IMR-90 (cell line): ENCODE results near the gene ECPAS.

ENCODE experiments used
- BHLHE40 ChIP-seq: fragments of 150-350 bp; IDR thresholded peaks from 2 replicates; pipeline ENCODE4 v1.6.1; 2016; ENCODE audit warnings: mild to moderate bottlenecking, low read depth, low read length
- FOS ChIP-seq: fragments of 150-350 bp; IDR thresholded peaks from 2 replicates; pipeline ENCODE4 v1.6.1; 2016; ENCODE audit warnings: low read depth, low read length
- MAFK ChIP-seq: IDR thresholded peaks from 2 replicates; pipeline ENCODE4 v1.6.1; 2012; ENCODE audit warnings: low read depth, low read length, improper control_type of control experiment
- MXI1 ChIP-seq: IDR thresholded peaks from 2 replicates; pipeline ENCODE4 v1.6.1; 2012; ENCODE audit warnings: low read depth, mild to moderate bottlenecking, low read length, moderate library complexity, borderline replicate concordance
- POLR2A ChIP-seq: IDR thresholded peaks from 2 replicates; pipeline ENCODE4 v1.6.1; 2012; ENCODE audit warnings: mild to moderate bottlenecking, low read depth, low read length
- RCOR1 ChIP-seq: IDR thresholded peaks from 2 replicates; pipeline ENCODE4 v1.6.1; 2012; ENCODE audit warnings: mild to moderate bottlenecking, low read length, improper control_type of control experiment; ENCODE audit not compliant: insufficient replicate concordance
- RFX5 ChIP-seq: IDR thresholded peaks from 2 replicates; pipeline ENCODE4 v1.8.0; 2012; ENCODE audit warnings: low read depth, mild to moderate bottlenecking, low read length, moderate library complexity
- SMC3 ChIP-seq: fragments of 150-350 bp; IDR thresholded peaks from 2 replicates; pipeline ENCODE4 v1.6.1; 2016; ENCODE audit warnings: low read depth, mild to moderate bottlenecking, antibody characterized with exemption, low read length, moderate library complexity
- TF ChIP-seq, protein P1 (sequence below): conservative IDR thresholded peaks from 2 replicates; pipeline ENCODE4 v1.5.1; 2012; ENCODE audit warnings: mild to moderate bottlenecking, low read depth, low read length, improper control_type of control experiment

DNA sequence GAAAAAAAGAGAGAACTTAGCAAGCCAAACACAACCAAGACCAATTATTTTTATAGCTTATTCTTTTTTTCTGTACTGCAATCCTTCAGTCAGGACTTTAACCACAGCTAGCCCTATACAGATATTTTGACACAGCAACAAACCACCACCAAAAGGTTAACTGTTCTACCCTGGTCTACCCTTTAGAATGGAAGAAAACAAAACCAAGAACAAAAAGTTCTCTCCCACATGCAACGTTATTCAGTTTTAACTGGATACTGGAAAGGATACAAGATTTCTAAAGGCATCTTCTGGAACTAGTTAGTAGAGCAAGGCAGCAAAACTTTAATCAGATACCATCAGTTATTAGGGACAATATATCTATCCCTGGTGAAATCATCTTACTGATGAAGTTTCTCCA is 32.6 kb downstream of the ECPAS start:
- TF ChIP-seq MAFK (no peak), SMC3 (no peak), BHLHE40 (no peak), FOS (no peak), RCOR1 (no peak), RFX5 (no peak), POLR2A (no peak), MXI1 (no peak)
- TF ChIP-seq, protein P1, sequence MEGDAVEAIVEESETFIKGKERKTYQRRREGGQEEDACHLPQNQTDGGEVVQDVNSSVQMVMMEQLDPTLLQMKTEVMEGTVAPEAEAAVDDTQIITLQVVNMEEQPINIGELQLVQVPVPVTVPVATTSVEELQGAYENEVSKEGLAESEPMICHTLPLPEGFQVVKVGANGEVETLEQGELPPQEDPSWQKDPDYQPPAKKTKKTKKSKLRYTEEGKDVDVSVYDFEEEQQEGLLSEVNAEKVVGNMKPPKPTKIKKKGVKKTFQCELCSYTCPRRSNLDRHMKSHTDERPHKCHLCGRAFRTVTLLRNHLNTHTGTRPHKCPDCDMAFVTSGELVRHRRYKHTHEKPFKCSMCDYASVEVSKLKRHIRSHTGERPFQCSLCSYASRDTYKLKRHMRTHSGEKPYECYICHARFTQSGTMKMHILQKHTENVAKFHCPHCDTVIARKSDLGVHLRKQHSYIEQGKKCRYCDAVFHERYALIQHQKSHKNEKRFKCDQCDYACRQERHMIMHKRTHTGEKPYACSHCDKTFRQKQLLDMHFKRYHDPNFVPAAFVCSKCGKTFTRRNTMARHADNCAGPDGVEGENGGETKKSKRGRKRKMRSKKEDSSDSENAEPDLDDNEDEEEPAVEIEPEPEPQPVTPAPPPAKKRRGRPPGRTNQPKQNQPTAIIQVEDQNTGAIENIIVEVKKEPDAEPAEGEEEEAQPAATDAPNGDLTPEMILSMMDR, result no peak
